Neural crest cell (in vitro differentiated cells): ENCODE measurements around the gene MESP2. TPM values are rescaled to one million over a fixed set of nuclear protein-coding genes. Genes with fewer than 3 reads are reported as not detected.

ENCODE experiments used
- DNase-seq: peaks from one replicate; pipeline ENCODE4 v3.0.0; 2021; ENCODE audit warnings: low read depth, mixed read lengths, low spot score
- H3K27ac Mint-ChIP-seq: one replicate; pipeline ENCODE4 v1.8.0; 2021; ENCODE audit warnings: mild to moderate bottlenecking, mixed read lengths; ENCODE audit not compliant: unreplicated experiment
- H3K27me3 Mint-ChIP-seq: 2 replicates; pipeline ENCODE4 v1.8.0; 2021; ENCODE audit warnings: low read depth, mild to moderate bottlenecking, mixed read lengths
- H3K36me3 Mint-ChIP-seq: 2 replicates; pipeline ENCODE4 v1.8.0; 2021; ENCODE audit warnings: low read depth, mild to moderate bottlenecking, mixed read lengths
- H3K4me1 Mint-ChIP-seq: 2 replicates; pipeline ENCODE4 v1.8.0; 2021; ENCODE audit warnings: mixed read lengths
- H3K4me3 Mint-ChIP-seq: one replicate; pipeline ENCODE4 v1.8.0; 2021; ENCODE audit warnings: mild to moderate bottlenecking, mixed read lengths
- H3K9me3 Mint-ChIP-seq: 2 replicates; pipeline ENCODE4 v1.8.0; 2021; ENCODE audit warnings: mixed read lengths
- total RNA-seq: library from RNA; stranded (reverse); gene quantifications from 2 replicates; pipeline ENCODE4 v1.2.1, GENCODE V29; 2021
- TF ChIP-seq, protein P1 (sequence below): fragments of 200-600 bp; sonication (generic); conservative IDR thresholded peaks from 2 replicates; pipeline ENCODE4 v1.5.0; 2021; ENCODE audit warnings: antibody characterized with exemption, mild to moderate bottlenecking

Gene MESP2
- total RNA-seq, 1 donor from 2014 or later, result 0.42 TPM

GRCh38 chr15:89818287-89818686 is 42.2 kb downstream of the MESP2 start:
- Mint-ChIP-seq H3K4me3 (no peak overlapping the region), H3K9me3 (no peaks in the 10 kb centered on the region), H3K27ac (no peak overlapping the region), H3K27me3 (peaks cover 60% of the 10 kb centered on the region), H3K4me1 (peaks cover 4% of the 10 kb centered on the region), H3K36me3 (no peaks in the 10 kb centered on the region)
- no peak for DNase-seq
- TF ChIP-seq, protein P1, sequence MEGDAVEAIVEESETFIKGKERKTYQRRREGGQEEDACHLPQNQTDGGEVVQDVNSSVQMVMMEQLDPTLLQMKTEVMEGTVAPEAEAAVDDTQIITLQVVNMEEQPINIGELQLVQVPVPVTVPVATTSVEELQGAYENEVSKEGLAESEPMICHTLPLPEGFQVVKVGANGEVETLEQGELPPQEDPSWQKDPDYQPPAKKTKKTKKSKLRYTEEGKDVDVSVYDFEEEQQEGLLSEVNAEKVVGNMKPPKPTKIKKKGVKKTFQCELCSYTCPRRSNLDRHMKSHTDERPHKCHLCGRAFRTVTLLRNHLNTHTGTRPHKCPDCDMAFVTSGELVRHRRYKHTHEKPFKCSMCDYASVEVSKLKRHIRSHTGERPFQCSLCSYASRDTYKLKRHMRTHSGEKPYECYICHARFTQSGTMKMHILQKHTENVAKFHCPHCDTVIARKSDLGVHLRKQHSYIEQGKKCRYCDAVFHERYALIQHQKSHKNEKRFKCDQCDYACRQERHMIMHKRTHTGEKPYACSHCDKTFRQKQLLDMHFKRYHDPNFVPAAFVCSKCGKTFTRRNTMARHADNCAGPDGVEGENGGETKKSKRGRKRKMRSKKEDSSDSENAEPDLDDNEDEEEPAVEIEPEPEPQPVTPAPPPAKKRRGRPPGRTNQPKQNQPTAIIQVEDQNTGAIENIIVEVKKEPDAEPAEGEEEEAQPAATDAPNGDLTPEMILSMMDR, result no peak

DNA sequence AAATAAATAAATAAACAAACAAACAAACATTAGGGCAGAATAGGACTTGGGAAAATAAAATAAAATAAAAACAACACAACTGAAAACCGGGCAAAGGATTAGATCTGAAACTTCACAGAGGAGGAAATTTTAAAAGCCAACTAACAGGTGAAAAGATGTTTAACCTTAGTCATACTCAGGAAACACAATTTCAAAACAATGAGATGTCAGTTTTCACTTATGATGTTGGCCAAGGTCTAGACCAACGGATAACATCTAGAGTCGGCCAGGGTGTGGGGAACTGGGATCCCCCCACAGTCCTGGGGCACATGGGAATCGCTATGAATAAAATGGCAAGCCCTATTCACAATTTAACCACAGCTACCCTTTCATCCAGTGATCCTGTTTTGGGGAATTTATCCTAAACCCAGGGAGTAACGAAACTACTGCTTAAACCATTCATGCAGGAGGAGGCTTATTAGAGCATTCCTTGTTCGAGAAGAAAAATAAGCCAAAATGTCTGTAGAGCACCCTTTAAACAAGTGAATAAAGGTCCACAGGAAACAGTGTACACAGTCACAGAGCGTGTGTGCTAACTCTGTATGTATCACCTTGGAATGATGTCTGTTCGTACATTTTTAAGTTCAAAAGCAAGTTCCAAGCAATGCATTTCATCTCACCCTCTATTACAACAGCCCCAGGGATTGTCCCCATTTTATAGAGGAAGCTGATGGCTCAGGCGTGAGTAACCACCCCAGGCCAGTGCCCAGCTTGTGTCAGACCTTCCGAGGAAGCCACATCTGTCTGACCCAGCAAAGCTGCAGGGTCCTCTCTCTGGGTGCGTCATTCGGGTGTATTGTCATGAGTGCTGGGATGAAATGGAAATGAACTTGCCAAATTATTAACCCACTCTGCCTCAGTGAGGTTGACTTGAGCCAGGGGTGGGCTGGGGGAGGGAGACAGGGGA is 44.8 kb downstream of the MESP2 start:
- TF ChIP-seq, protein P1, result no peak

GRCh38 chr15:89822026-89822425 is 45.9 kb downstream of the MESP2 start:
- H3K9me3 Mint-ChIP-seq, result no peaks in the 10 kb centered on the region
- no peak overlapping the region for H3K27ac Mint-ChIP-seq
- TF ChIP-seq, protein P1, result no peak
- H3K36me3 Mint-ChIP-seq, result no peaks in the 10 kb centered on the region
- H3K4me1 Mint-ChIP-seq, result peaks cover 3% of the 10 kb centered on the region
- DNase-seq, result no peak
- peaks cover 28% of the 10 kb centered on the region for H3K27me3 Mint-ChIP-seq
- no peak overlapping the region for H3K4me3 Mint-ChIP-seq

More for the DNA sequence above, 44.8 kb downstream of the MESP2 start:
- H3K4me3 Mint-ChIP-seq, result no peak overlapping the region
- peaks cover 38% of the 10 kb centered on the region for H3K27me3 Mint-ChIP-seq
- no peaks in the 10 kb centered on the region for H3K36me3 Mint-ChIP-seq
- peaks cover 4% of the 10 kb centered on the region for H3K4me1 Mint-ChIP-seq
- no peak overlapping the region for H3K27ac Mint-ChIP-seq
- H3K9me3 Mint-ChIP-seq, result no peaks in the 10 kb centered on the region
- DNase-seq, result no peak

- TF ChIP-seq, protein P1, result no peak
- Mint-ChIP-seq H3K4me1 (peaks cover 6% of the 10 kb centered on the region), H3K27ac (peak overlapping the region; percentile 46), H3K9me3 (no peaks in the 10 kb centered on the region), H3K36me3 (no peaks in the 10 kb centered on the region), H3K27me3 (peaks cover 24% of the 10 kb centered on the region), H3K4me3 (no peak overlapping the region)
- DNase-seq, result no peak
Measured at GRCh38 chr15:89822611-89822950, 46.4 kb downstream of the MESP2 start.

DNA sequence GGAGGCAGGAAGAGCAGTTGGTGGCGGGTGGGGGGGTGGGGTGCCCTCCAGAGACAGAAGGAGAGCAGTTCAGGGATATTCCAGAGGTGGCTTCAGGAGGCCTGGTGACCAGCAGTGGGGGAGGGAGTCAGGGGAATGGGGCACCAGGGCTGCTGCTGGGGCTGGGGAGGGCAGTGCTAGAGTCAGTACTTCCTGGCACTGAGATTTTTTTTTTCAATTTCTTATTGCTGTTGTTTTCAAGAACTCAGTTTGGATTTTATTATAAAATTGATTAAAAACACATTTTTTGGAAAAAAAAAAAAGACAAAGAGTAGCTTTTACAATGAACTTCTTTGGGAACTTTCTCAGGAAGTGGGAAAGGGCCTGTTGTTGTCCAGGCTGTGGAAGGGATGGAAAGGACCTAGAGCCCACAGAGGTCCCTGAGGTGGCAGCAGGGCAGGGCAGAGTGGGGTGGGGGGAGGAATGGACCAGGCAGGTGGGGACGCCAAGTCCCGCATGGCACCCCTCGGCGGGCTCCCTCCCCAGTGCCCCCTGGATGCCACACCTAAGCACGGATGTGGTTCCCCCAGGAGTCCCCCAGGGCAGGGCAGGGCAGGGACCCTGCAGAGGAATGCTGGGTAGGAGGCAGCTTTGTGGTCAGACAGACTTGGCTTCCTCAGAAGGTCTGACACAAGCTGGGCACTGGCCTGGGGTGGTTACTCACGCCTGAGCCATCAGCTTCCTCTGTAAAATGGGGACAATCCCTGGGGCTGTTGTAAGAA is 47.0 kb downstream of the MESP2 start:
- Mint-ChIP-seq H3K4me3 (no peak overlapping the region), H3K27me3 (peaks cover 19% of the 10 kb centered on the region), H3K27ac (no peak overlapping the region), H3K36me3 (no peaks in the 10 kb centered on the region), H3K4me1 (peaks cover 6% of the 10 kb centered on the region), H3K9me3 (no peaks in the 10 kb centered on the region)
- no peak for DNase-seq
- TF ChIP-seq, protein P1, result no peak
